NCI-H1417 (cell line): Measurements from ENCODE around the gene TESK2.
"Not testable (repeated sequence)": the region's sequence is repeated elsewhere in the genome, so short reads cannot be mapped to it uniquely, and the experiment has no call there.

Experiments used
- DNase-seq, 3 experiments: peaks; one replicate each; lab custom pipeline; 2025; lab: John Stamatoyannopoulos, UW

Gene TESK2

GRCh38 chr1:45510036-45510971 lies 19.3 kb upstream of the TESK2 start:
- peak in 1 of 3 experiments; percentile 31 for DNase-seq

DNA sequence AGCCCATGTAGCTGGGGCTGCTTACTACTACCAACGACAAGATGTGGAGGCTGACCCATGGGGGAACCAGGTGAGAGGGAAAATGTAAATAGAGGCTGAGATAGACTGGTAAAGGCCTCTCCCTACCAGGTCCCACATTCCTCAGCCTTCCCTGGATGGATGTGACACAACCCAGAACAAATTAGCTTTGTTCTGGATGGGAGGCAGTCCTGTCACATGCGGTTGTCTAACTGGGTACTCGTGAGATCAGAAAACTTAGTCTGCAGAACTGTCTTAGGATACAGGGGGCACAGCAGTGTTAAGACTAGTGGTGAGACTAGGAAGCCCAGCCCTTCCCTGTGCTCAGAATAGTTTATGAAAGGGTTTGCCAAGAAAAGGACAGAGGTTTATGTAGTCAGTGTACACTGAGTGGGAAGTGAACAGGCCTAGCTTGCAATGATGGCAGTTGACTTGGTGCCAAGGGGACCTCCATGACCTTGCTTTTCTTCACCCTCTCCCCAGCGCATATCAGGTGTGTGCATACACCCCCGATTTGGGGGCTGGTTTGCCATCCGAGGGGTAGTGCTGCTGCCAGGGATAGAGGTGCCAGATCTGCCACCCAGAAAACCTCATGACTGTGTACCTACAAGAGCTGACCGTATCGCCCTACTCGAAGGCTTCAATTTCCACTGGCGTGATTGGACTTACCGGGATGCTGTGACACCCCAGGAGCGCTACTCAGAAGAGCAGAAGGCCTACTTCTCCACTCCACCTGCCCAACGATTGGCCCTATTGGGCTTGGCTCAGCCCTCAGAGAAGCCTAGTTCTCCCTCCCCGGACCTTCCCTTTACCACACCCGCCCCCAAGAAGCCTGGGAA lies 17.6 kb upstream of the TESK2 start:
- DNase-seq = no peak

- no peak for DNase-seq
These were observed 16.9 kb upstream of the TESK2 start for GRCh38 chr1:45507893-45508292.

DNA sequence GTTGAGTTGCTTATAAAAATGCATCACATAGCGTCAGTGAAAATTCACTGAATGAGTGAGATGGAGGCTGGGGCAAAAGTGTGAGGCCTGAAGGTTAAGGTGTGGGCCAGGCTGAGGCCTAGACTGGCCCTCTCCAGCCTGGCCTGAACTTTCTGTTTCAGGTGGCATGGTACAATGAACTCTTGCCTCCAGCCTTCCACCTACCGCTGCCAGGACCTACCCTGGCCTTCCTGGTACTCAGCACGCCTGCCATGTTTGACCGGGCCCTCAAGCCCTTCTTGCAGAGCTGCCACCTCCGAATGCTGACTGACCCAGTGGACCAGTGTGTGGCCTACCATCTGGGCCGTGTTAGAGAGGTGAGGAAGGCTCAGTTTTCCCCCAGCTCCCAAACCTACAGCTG lies 16.2 kb upstream of the TESK2 start:
- DNase-seq = no peak

- no peak for DNase-seq
These were observed 12.7 kb upstream of the TESK2 start for GRCh38 chr1:45503462-45504360.

- no peak for DNase-seq
These were observed 10.5 kb upstream of the TESK2 start for GRCh38 chr1:45501505-45501859.

- peak in 1 of 3 experiments; percentile 77 for DNase-seq
These were observed 8.4 kb upstream of the TESK2 start for GRCh38 chr1:45499415-45499769.

- DNase-seq = no peak
These were observed 7.3 kb upstream of the TESK2 start for GRCh38 chr1:45498279-45498678.

DNA sequence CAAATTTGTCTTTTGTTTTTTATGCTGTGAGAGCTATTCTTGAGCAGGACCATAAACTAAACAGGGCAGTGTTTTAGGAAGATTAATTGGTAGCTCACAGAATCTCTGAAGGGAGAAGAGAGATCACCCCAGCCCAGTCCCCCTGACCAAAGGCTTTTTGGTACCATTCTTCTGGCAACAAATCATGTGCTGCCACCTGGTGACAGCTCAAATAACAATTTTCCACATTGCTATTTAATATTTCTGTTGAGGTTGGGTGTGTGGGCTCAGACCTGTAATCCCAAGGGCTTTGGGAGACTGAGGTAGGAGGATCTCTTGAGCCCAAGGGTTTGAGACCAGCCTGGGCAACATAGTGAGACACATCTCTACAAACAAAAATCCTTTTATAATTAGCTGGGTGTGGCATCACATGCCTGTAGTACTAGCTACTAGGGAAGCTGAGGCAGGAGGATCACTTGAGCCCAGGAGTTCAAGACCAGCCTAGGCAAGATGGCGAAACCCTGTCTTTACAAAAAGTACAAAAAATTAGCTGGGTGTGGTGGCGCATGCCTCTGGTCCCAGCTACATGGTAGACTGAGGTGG lies 2.2 kb upstream of the TESK2 start:
- peak; percentile 45 to 77 (median 59) for DNase-seq

DNA sequence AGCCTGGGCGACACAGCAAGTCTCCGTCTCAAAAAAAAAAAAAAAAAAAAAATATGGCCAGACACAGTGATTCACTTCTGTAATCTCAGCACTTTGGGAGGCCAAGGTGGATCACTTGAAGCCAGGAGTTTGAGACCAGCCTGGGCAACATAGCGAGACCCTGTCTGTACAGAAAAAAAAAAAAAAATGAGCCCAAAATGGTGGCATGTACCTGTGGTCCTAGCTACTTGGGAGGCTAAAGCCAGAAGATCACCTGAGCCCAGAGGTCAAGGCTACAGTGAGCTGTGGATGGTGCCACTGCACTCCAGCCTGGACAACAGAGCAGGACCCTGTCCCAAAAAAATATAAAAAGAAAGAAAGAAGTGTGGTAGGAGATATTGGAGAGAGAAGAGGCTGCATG lies 1.7 kb upstream of the TESK2 start:
- no peak for DNase-seq

DNA sequence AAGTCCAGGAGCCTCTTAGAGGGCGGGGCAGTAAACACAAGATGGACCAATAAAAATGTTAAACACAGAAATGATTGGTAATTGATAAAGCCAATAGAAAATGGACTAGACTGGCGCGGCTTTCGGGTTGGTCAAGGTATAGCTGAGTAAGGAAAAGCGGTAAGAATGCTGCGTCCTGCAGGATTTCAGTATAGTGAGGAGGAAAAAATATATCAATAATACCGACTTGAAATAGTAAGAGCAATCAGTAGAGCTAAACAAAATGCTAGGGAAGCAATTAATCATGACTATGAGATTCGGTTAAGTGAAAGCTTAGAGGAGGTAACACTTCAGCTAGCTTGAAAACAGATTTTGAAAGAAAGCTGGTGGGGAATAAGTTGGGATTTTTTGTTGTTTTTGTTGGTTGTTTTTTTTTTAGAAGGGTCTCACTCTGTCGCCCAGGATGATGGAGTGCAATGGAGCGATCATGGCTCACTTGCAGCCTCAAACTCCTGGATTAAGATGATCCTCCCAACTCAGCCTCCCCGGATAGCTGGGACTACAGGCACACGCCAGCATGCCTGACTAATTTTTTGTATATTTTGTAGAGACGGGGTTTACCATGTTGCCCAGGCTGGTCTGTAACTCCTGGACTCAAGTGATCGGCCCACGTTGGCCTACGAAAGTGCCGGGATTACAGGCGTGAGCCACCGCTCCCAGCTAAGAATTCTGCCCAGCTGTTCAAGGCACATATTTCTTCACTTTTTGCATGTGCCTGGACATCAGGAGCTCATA lies 711 bp upstream of the TESK2 start:
- no peak for DNase-seq

DNA sequence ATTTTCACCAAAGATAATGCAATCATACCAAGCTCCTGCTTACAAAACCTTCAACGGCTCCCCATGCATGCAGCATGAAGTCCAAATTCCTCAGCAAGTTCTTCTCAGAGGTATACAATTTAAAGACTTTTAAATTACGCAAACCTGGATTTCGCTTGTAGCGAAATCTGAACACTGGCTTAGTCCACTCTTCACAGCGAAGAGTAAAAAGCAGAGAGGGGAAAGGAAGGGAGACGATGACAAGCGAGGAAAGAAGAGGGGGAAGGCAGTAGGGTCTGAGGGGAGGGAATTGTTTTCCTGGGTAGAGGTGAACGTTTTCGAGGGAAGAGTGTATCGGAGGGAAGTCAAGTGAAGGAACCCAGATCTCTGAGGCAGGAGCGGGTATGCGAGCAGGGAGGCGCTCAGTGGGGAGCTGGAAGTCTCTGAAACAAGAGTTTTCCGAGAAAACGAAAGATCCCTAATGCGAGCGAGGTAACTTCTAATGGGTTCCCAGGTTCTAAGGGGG lies 790 bp downstream of the TESK2 start:
- no peak for DNase-seq

DNA sequence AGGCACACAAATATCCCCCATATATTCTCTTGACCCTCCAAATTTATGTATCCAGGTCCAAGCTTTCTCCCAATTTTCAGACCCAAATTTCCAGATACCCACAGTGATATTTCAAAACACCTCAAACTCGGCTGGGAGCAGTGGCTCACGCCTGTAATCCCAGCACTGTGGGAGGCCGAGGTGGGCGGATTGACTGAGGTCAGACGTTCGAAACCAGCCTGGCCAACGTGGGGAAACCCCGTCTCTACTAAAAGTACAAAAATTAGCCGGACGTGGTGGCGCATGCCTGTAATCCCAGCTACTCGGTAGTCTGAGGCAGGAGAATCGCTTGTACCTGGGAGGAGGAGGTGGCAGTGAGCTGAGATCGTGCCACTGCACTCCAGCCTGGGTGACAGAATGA lies 1.6 kb downstream of the TESK2 start:
- not testable (repeated sequence) for DNase-seq

GRCh38 chr1:45488666-45489377 lies 2.1 kb downstream of the TESK2 start:
- DNase-seq = no peak

DNA sequence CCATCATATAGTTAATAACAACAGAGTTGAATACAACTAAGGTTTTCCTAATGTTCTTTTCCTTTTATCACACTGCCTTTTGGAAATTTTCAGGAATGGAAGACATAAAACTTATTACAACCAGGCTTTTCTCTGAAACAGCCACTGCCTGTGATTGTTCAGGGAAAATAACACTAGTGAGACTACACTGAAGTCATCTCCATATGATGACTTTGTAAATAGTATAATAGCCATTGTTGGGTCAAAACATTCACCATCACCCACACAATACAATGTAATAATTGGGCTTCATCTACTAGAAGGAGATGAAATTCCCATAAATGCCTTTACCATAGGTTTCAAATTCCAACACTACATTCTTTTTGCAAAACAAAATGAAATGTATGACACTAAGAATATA lies 5.0 kb downstream of the TESK2 start:
- DNase-seq = no peak

DNA sequence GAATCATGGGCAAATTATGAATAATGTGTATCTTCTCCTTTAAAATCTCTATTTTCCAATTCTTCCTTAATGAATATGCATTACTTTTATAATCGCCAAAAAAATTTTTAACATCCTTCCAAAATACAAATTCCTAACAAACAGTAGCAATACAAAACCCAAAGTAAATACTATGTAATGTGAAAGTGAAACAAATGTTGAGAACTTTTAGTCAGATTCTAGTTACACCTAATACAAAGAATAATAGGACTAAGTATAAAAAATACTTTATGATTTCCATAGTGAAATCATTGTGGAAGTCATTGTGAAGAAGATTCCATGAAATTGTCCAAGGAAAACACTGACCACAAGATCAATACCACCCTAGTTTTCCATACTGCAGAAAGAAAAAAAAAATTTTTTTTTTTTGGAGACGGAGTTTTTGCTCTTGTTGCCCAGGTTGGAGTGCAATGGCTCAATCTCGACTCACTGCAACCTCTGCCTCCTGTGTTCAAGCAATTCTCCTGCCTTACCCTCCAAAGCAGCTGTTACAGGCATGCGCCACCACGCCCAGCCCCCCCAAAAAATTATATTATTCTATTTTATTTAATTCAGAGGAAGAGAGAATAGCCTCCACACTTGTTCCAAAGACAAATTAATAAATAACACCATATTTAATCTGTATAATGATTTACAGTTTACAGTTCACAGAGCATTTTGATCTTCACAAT lies 11.8 kb downstream of the TESK2 start:
- DNase-seq = no peak

DNA sequence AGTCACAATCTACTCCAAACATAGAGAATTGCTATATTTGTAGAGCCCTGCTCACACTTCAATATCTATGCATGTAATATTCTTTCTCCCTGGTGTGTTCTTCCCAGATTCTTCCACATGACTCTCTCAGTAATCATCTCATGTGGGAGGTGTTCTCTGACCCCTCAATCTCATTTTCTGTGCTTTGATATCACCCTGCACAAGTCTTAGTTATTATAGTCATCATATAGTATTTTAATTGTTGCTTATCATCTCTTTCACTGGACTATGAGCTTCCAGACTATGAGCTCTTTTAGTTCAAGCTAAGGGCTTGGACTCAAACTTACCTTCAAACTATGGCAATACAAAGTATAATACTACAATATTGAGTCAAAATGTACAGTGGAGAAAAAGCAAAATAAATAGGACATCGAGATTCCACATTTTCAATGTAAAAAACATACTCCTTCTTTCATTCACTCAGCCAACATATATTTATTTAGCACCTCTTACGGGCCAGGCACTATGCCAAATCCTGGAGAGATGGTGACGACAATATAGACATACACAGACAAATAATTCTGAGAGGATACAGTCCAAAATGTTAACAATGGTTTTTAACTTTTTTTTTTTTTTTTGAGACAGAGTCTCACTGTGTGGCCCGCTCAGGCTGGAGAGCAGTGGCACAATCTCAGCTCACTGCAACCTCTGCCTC lies 12.7 kb downstream of the TESK2 start:
- peak in 1 of 3 experiments; percentile 36 for DNase-seq

GRCh38 chr1:45477646-45478045 lies 13.3 kb downstream of the TESK2 start:
- peak in 2 of 3 experiments; percentile 50 to 84 for DNase-seq

DNA sequence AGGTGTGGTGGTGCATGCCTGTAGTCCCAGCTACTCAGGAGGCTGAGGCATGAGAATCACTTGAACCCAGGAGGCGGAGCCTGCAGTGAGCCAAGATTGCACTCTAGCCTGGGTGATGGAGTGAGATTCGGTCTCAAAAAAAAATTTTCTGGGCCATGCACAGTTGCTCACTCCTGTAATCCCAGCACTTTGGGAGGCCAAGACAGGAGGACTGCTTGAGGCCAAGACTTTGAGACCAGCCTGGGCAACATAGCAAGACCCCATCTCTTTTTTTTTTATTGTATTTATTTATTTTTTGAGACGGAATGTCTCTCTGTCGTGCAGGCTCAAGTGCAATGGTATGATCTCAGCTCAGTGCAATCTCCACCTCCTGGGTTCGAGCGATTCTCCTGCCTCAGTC lies 16.8 kb downstream of the TESK2 start:
- DNase-seq = not testable (repeated sequence)
